NB4 (cell line): Measurements from ENCODE around the gene LCMT2.

Experiments used
- DNase-seq: peaks from one replicate; pipeline ENCODE4 v3.0.0; 2010; ENCODE audit warnings: low read depth
- H3K4me3 ChIP-seq: one replicate; pipeline ENCODE4 v1.5.1; 2011; ENCODE audit warnings: mild to moderate bottlenecking, low read depth, low read length, moderate library complexity
- CTCF ChIP-seq: IDR thresholded peaks from one replicate; pipeline ENCODE4 v1.5.1; 2012; ENCODE audit warnings: low read depth, low read length
- MAX ChIP-seq: IDR thresholded peaks from 2 replicates; pipeline ENCODE4 v1.6.1; 2011; ENCODE audit warnings: low read depth, low read length
- MYC ChIP-seq: IDR thresholded peaks from 2 replicates; pipeline ENCODE4 v1.6.1; 2011; ENCODE audit warnings: low read depth, low read length
- POLR2A ChIP-seq: IDR thresholded peaks from 2 replicates; pipeline ENCODE4 v1.6.1; 2011; ENCODE audit warnings: mild to moderate bottlenecking; ENCODE audit not compliant: insufficient read length; ENCODE audit errors: extremely low read depth

The LCMT2 gene

GRCh38 chr15:43317566-43318184 lies 12.7 kb downstream of the LCMT2 start:
- no peak for DNase-seq
- no peak for TF ChIP-seq CTCF
- no peak for TF ChIP-seq MYC
- TF ChIP-seq MAX = no peak
- TF ChIP-seq POLR2A = no peak
- no peak overlapping the region for H3K4me3 ChIP-seq

GRCh38 chr15:43316971-43317346 lies 13.4 kb downstream of the LCMT2 start:
- DNase-seq = no peak
- TF ChIP-seq MYC (no peak), CTCF (no peak), MAX (no peak)
- no peak overlapping the region for H3K4me3 ChIP-seq

GRCh38 chr15:43316016-43316970 lies 14.1 kb downstream of the LCMT2 start:
- H3K4me3 ChIP-seq = no peak overlapping the region
- TF ChIP-seq CTCF (no peak), POLR2A (no peak), MYC (no peak), MAX (no peak)
- no peak for DNase-seq

- no peak overlapping the region for H3K4me3 ChIP-seq
- no peak for DNase-seq
- TF ChIP-seq MYC (no peak), CTCF (no peak), POLR2A (no peak), MAX (no peak)
These were observed 16.2 kb downstream of the LCMT2 start for GRCh38 chr15:43314171-43314570.

- DNase-seq = no peak
- no peak for TF ChIP-seq POLR2A
- no peak for TF ChIP-seq CTCF
- no peak for TF ChIP-seq MAX
- TF ChIP-seq MYC = no peak
- H3K4me3 ChIP-seq = no peak overlapping the region
These were observed 18.0 kb downstream of the LCMT2 start for GRCh38 chr15:43312378-43312777.
